HEK293T (cell line): Measurements from ENCODE around the gene ANOS1.

Source experiments
- BHLHE40 ChIP-seq: fragments of 450-650 bp; IDR thresholded peaks from 2 replicates; pipeline ENCODE4 v1.6.1; 2016; ENCODE audit warnings: mild to moderate bottlenecking, moderate library complexity, borderline replicate concordance
- ELF4 ChIP-seq: fragments of 450-650 bp; IDR thresholded peaks from 2 replicates; pipeline ENCODE4 v1.6.1; 2017; ENCODE audit warnings: antibody characterized with exemption
- FOXA1 ChIP-seq: fragments of 450-650 bp; IDR thresholded peaks from 2 replicates; pipeline ENCODE4 v1.6.1; 2016; ENCODE audit warnings: mild to moderate bottlenecking
- FOXK2 ChIP-seq: fragments of 450-650 bp; IDR thresholded peaks from 2 replicates; pipeline ENCODE4 v1.6.1; 2016; ENCODE audit warnings: mild to moderate bottlenecking
- LEF1 ChIP-seq: fragments of 450-650 bp; IDR thresholded peaks from 2 replicates; pipeline ENCODE4 v1.6.1; 2017; ENCODE audit warnings: mild to moderate bottlenecking, borderline replicate concordance
- SUZ12 ChIP-seq: fragments of 450-650 bp; IDR thresholded peaks from 2 replicates; pipeline ENCODE4 v1.6.1; 2016; ENCODE audit warnings: mild to moderate bottlenecking
- TARDBP ChIP-seq: fragments of 450-650 bp; IDR thresholded peaks from 2 replicates; pipeline ENCODE4 v1.6.1; 2016

GRCh38 chrX:8504451-8504850 is 227.5 kb downstream of the ANOS1 start:
- TF ChIP-seq LEF1 = no peak
- no peak for TF ChIP-seq TARDBP
- TF ChIP-seq FOXA1 = no peak
- no peak for TF ChIP-seq FOXK2
- TF ChIP-seq SUZ12 = no peak
- TF ChIP-seq ELF4 = no peak
- no peak for TF ChIP-seq BHLHE40
